ENCODE data around the gene PRG3.

- TF ChIP-seq POLR2A (IDR thresholded peaks at IDR 0.05; ENCODE audit: low read depth, low read length) (peak; percentile 88), POLR2AphosphoS5 (IDR thresholded peaks at IDR 0.05; ENCODE audit: low read depth, low read length) (peak; percentile 79), TAF1 (IDR thresholded peaks at IDR 0.05; ENCODE audit: borderline replicate concordance, low read depth, low read length) (peak; percentile 72; the same call in 1 of the 2 replicates)
These were observed 46.2 kb upstream of the PRG3 start, which contains the start of gene SLC43A3 for GRCh38 chr11:57426929-57427726.

Measured in GM12892 (cell line).